GM18520 (cell line): ENCODE results near the gene DPAGT1.
"Not testable (repeated sequence)": the region's sequence is repeated elsewhere in the genome, so short reads cannot be mapped to it uniquely, and the experiment has no call there.

ENCODE experiments used
- ATAC-seq: cut with Tn5 transposase; IDR thresholded peaks from one replicate; pipeline ENCODE4 v1.9.1; 2021; ENCODE audit not compliant: unreplicated experiment

Gene DPAGT1

GRCh38 chr11:119059128-119059527, 42.5 kb downstream of the DPAGT1 start:
- not testable (repeated sequence) for ATAC-seq

GRCh38 chr11:119057000-119057769, 44.5 kb downstream of the DPAGT1 start, which contains the start of gene HYOU1:
Gene HYOU1 (minus strand): TSS chr11:119057205. CDS start chr11:119056160, 1,045 bp downstream.
- ATAC-seq, result peak; percentile 91

- no peak for ATAC-seq
Measured at GRCh38 chr11:119056421-119056999, 45.1 kb downstream of the DPAGT1 start.

GRCh38 chr11:119055901-119056300, 45.8 kb downstream of the DPAGT1 start:
- ATAC-seq, result no peak

GRCh38 chr11:119054418-119054817, 47.2 kb downstream of the DPAGT1 start:
- no peak for ATAC-seq

- ATAC-seq, result peak; percentile 4
Measured at GRCh38 chr11:119052163-119052814, 49.4 kb downstream of the DPAGT1 start.

GRCh38 chr11:119051440-119052162, 50.1 kb downstream of the DPAGT1 start:
- peak; percentile 41 for ATAC-seq

GRCh38 chr11:119049081-119049480, 52.6 kb downstream of the DPAGT1 start:
- no peak for ATAC-seq

GRCh38 chr11:119048644-119049043, 53.0 kb downstream of the DPAGT1 start:
- ATAC-seq, result no peak

- no peak for ATAC-seq
Measured at GRCh38 chr11:119047205-119047604, 54.4 kb downstream of the DPAGT1 start.
